ENCODE measurements around the gene FTMT.

Gene FTMT

GRCh38 chr5:121873409-121873808 is 21.7 kb downstream of the FTMT start:
- Histone ChIP-seq H3K4me3 (replicated peaks; ENCODE audit: insufficient read depth, low read length) (no peak overlapping the region), H3K27me3 (ENCODE audit: insufficient read depth, poor library complexity, severe bottlenecking) (no peaks in the 10 kb centered on the region), H3K27ac (replicated peaks) (no peak overlapping the region)
- TF ChIP-seq GABPA (IDR thresholded peaks at IDR 0.05; ENCODE audit: low read depth), result no peak
- TF ChIP-seq POLR2AphosphoS5 (IDR thresholded peaks at IDR 0.05; ENCODE audit: low read depth), result no peak
- TF ChIP-seq CTCF (IDR thresholded peaks at IDR 0.05; ENCODE audit: insufficient read depth, low read length), result no peak
- TF ChIP-seq REST (IDR thresholded peaks at IDR 0.05; ENCODE audit: insufficient replicate concordance, low read depth), result no peak
- TF ChIP-seq SPI1 (IDR thresholded peaks at IDR 0.05; ENCODE audit: borderline replicate concordance, low read depth), result no peak
- DNase-seq (ENCODE audit: low read depth in 1 of 2, low spot score in 1 of 2), result no peak

- Histone ChIP-seq H3K4me3 (replicated peaks; ENCODE audit: insufficient read depth, low read length) (no peak overlapping the region), H3K27ac (replicated peaks) (no peak overlapping the region), H3K27me3 (ENCODE audit: insufficient read depth, poor library complexity, severe bottlenecking) (no peaks in the 10 kb centered on the region)
- TF ChIP-seq GABPA (IDR thresholded peaks at IDR 0.05; ENCODE audit: low read depth), result no peak
- no peak for TF ChIP-seq POLR2AphosphoS5 (IDR thresholded peaks at IDR 0.05; ENCODE audit: low read depth)
- no peak for TF ChIP-seq CTCF (IDR thresholded peaks at IDR 0.05; ENCODE audit: insufficient read depth, low read length)
- TF ChIP-seq REST (IDR thresholded peaks at IDR 0.05; ENCODE audit: insufficient replicate concordance, low read depth), result no peak
- TF ChIP-seq SPI1 (IDR thresholded peaks at IDR 0.05; ENCODE audit: borderline replicate concordance, low read depth), result no peak
- no peak for DNase-seq (ENCODE audit: low read depth in 1 of 2, low spot score in 1 of 2)
These were observed 33.9 kb downstream of the FTMT start for GRCh38 chr5:121885630-121886029.

- no peak overlapping the region for H3K4me3 ChIP-seq (replicated peaks; ENCODE audit: insufficient read depth, low read length)
- H3K27ac ChIP-seq (replicated peaks), result no peak overlapping the region
- H3K27me3 ChIP-seq (ENCODE audit: insufficient read depth, poor library complexity, severe bottlenecking), result no peaks in the 10 kb centered on the region
- TF ChIP-seq GABPA (IDR thresholded peaks at IDR 0.05; ENCODE audit: low read depth) (no peak), POLR2AphosphoS5 (IDR thresholded peaks at IDR 0.05; ENCODE audit: low read depth) (no peak), SPI1 (IDR thresholded peaks at IDR 0.05; ENCODE audit: borderline replicate concordance, low read depth) (no peak), REST (IDR thresholded peaks at IDR 0.05; ENCODE audit: insufficient replicate concordance, low read depth) (no peak)
- no peak for DNase-seq (ENCODE audit: low read depth in 1 of 2, low spot score in 1 of 2)
These were observed 36.0 kb downstream of the FTMT start for GRCh38 chr5:121887727-121888126.
